Stimulated activated CD8-positive, alpha-beta memory T cell treated with anti-CD3 and anti-CD28 coated beads, Interleukin-4, amount 100 ng/mL, for 4 hours (primary cell): ENCODE measurements around the gene DPEP2NB.

Experiments
- DNase-seq, 2 donors: peaks; one replicate each; pipeline ENCODE4 v3.0.0-alpha.2; 2020; ENCODE audit warnings: low read depth in 2 of 2, low spot score in 1 of 2

Gene DPEP2NB

GRCh38 chr16:67964477-67965131, 51.1 kb downstream of the DPEP2NB start:
- DNase-seq: no peak

GRCh38 chr16:67963662-67964321, 51.9 kb downstream of the DPEP2NB start:
- no peak for DNase-seq
